OCI-LY1 (cell line): Measurements from ENCODE around the gene KLHL40.

Source experiments
- H2AFZ ChIP-seq: fragments of 200-600 bp; sonication (generic), shearing (Covaris generic); 2 replicates; pipeline ENCODE4 v1.6.0; 2014; ENCODE audit warnings: antibody characterized with exemption, mild to moderate bottlenecking, low read length
- H3F3A ChIP-seq: fragments of 200-600 bp; sonication (generic), shearing (Covaris generic); 2 replicates; pipeline ENCODE4 v1.6.0; 2014; ENCODE audit warnings: mild to moderate bottlenecking, antibody characterized with exemption, low read length, moderate library complexity; ENCODE audit not compliant: insufficient read depth
- H3K27ac ChIP-seq: fragments of 200-600 bp; sonication (generic); 2 replicates; pipeline ENCODE4 v1.5.1; 2014; ENCODE audit warnings: low read length, mixed run types, mild to moderate bottlenecking, low read depth; ENCODE audit not compliant: poor library complexity, severe bottlenecking
- H3K27me3 ChIP-seq: fragments of 200-600 bp; sonication (generic); 2 replicates; pipeline ENCODE4 v1.6.0; 2014; ENCODE audit warnings: antibody characterized with exemption, mild to moderate bottlenecking, low read length, moderate library complexity; ENCODE audit not compliant: insufficient read depth
- H3K36me3 ChIP-seq: fragments of 200-600 bp; sonication (generic); 2 replicates; pipeline ENCODE4 v1.6.1; 2014; ENCODE audit warnings: mild to moderate bottlenecking, antibody characterized with exemption, low read length, moderate library complexity, mixed read lengths; ENCODE audit not compliant: insufficient read depth
- H3K4me1 ChIP-seq: fragments of 200-600 bp; sonication (generic); 2 replicates; pipeline ENCODE4 v1.5.1; 2014; ENCODE audit warnings: mild to moderate bottlenecking, low read length, moderate library complexity; ENCODE audit not compliant: insufficient read depth, severe bottlenecking
- H3K4me2 ChIP-seq: fragments of 200-600 bp; sonication (generic), shearing (Covaris generic); 2 replicates; pipeline ENCODE4 v1.6.1; 2014; ENCODE audit warnings: low read length
- H3K4me3 ChIP-seq: fragments of 200-600 bp; sonication (generic); 2 replicates; pipeline ENCODE4 v1.5.1; 2014; ENCODE audit warnings: low read length, low read depth, mild to moderate bottlenecking, mixed read lengths; ENCODE audit not compliant: poor library complexity, severe bottlenecking
- H3K79me2 ChIP-seq: fragments of 200-600 bp; shearing (Covaris generic); 2 replicates; pipeline ENCODE4 v1.6.1; 2016; ENCODE audit warnings: mixed run types, low read length, mixed read lengths; ENCODE audit not compliant: insufficient read depth
- H3K9ac ChIP-seq: fragments of 200-600 bp; sonication (generic), shearing (Covaris generic); 2 replicates; pipeline ENCODE4 v1.6.1; 2014; ENCODE audit warnings: mild to moderate bottlenecking, low read length, mixed read lengths
- H3K9me2 ChIP-seq: fragments of 200-600 bp; sonication (generic), shearing (Covaris generic); 2 replicates; pipeline ENCODE4 v1.6.1; 2014; ENCODE audit warnings: low read depth, mild to moderate bottlenecking, low read length, mixed read lengths
- H3K9me3 ChIP-seq: fragments of 200-600 bp; shearing (Covaris generic); 2 replicates; pipeline ENCODE4 v1.6.1; 2014; ENCODE audit warnings: low read length, mixed read lengths
- H4K20me1 ChIP-seq: fragments of 200-600 bp; sonication (generic), shearing (Covaris generic); 2 replicates; pipeline ENCODE4 v1.6.0; 2016; ENCODE audit warnings: mild to moderate bottlenecking, low read length; ENCODE audit not compliant: insufficient read depth
- CTCF ChIP-seq: fragments of 200-600 bp; sonication (generic), shearing (Covaris generic); IDR thresholded peaks from 2 replicates; pipeline ENCODE4 v1.5.1; 2017; ENCODE audit warnings: mild to moderate bottlenecking, antibody characterized with exemption, low read length, moderate library complexity, mixed read lengths
- EZH2 ChIP-seq: fragments of 200-600 bp; sonication (generic), shearing (Covaris generic); IDR thresholded peaks from 2 replicates; pipeline ENCODE4 v1.8.0; 2017; ENCODE audit warnings: borderline replicate concordance, mixed run types, mild to moderate bottlenecking, antibody characterized with exemption, low read length, moderate library complexity, mixed read lengths

Gene KLHL40

DNA sequence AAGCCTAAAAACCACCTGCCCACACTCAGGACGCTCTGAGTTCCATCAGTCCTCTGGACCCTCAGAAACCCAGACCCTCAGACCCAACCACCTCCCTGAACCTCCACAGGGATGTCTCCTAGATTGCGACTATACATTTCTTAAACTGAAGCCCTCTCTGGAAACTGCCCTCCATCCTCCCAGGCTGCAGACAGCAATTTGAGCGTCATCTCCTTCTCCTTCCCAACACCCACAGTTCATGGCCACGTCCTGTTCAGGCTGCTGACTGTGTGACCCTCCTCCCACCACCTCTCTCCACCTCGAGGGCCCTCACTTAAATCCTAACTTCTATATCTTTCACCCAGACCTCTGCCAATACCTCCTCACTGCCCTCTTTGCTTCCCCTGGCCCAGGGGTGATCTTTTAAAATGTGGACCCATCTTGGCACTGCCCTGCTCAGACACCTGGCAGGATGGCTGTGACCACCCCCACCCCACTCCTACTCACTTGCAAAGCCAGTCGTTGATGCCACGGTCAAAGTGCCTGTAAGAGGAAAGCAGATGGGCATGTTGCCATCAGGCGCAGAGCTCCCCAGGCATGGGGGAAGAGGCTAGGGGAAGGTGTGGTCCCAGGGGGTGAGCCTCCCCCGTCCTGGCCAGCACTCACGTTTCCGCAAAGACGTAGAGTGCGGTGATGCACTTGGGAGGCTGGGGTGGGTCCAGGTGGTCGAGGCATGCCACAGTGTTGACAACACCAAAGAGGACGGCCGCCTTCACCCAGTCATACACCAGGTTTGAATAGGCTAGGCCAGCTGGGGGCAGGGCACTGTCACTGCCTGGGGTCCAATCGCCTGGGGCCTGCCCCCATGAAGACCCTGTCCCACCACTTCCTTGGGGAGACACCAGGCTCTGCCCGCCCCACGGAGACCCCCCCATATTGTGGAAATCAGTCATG, 11.3 kb downstream of the KLHL40 start:
- Histone ChIP-seq H3K9me2 (no peaks in the 10 kb centered on the region), H3K9me3 (no peaks in the 10 kb centered on the region), H2AFZ (no peak overlapping the region), H3K4me3 (no peak overlapping the region), H3K79me2 (no peaks in the 10 kb centered on the region), H3K4me2 (no peak overlapping the region), H3K4me1 (no peaks in the 10 kb centered on the region), H3K27ac (no peak overlapping the region), H3K36me3 (no peaks in the 10 kb centered on the region), H3K9ac (no peak overlapping the region), H3F3A (no peaks in the 10 kb centered on the region), H4K20me1 (no peaks in the 10 kb centered on the region), H3K27me3 (no peaks in the 10 kb centered on the region)
- TF ChIP-seq EZH2 = no peak
- TF ChIP-seq CTCF = no peak

DNA sequence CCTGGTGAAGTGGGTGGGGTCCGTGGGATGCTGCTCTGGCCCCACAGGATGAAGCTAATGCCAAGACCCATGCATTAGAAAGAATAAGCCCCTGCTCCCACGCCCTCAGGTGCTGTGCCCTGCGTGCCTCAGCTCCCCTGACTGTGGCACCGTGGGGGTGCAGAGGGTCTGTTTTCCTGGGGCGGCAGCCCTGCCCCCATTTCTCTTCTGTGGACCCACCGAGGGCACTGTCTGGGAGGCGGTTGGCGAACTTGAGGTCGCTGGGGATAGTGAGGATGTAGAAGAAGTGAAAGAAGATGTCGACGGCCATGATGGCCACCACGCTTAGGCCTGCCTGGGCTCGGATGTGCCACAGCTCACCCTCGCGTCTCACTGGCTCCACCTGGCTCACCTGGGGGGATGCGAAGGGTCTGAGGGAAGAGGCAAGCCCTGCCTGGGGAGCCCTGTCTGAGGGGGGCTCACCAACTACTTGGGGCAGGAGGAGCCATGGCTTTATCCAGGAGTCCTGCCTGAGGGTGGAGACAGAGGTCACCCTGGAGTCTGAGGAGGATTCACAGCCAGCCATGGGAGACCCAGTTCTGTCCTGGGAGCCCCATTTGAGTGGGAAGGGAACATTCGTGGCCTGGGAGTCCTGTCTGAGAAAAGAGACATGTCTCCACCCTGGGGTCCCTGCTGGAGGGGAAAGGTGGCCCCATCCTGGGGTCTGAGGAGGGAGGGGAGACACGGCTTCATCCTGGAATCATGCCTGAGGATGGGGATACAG, 12.1 kb downstream of the KLHL40 start:
- H3K27me3 ChIP-seq = no peaks in the 10 kb centered on the region

More for the DNA sequence above, 12.1 kb downstream of the KLHL40 start:
- Histone ChIP-seq H3K36me3 (no peaks in the 10 kb centered on the region), H2AFZ (no peak overlapping the region), H3K4me3 (no peak overlapping the region), H3K9me2 (no peaks in the 10 kb centered on the region), H3K79me2 (no peaks in the 10 kb centered on the region), H3K9ac (no peak overlapping the region), H3K9me3 (no peaks in the 10 kb centered on the region), H3K27ac (no peak overlapping the region), H4K20me1 (no peaks in the 10 kb centered on the region), H3F3A (no peaks in the 10 kb centered on the region), H3K4me1 (no peaks in the 10 kb centered on the region), H3K4me2 (no peak overlapping the region)
- no peak for TF ChIP-seq CTCF
- no peak for TF ChIP-seq EZH2
